HG03139 (cell line): ENCODE measurements around the gene PRICKLE1.
A peak's percentile ranks its signal among the peaks of the same experiment; 100 is the strongest.

ENCODE experiments used
- ATAC-seq: cut with Tn5 transposase; IDR thresholded peaks from one replicate; pipeline ENCODE4 v1.9.1; 2021; ENCODE audit not compliant: unreplicated experiment

Gene PRICKLE1

DNA sequence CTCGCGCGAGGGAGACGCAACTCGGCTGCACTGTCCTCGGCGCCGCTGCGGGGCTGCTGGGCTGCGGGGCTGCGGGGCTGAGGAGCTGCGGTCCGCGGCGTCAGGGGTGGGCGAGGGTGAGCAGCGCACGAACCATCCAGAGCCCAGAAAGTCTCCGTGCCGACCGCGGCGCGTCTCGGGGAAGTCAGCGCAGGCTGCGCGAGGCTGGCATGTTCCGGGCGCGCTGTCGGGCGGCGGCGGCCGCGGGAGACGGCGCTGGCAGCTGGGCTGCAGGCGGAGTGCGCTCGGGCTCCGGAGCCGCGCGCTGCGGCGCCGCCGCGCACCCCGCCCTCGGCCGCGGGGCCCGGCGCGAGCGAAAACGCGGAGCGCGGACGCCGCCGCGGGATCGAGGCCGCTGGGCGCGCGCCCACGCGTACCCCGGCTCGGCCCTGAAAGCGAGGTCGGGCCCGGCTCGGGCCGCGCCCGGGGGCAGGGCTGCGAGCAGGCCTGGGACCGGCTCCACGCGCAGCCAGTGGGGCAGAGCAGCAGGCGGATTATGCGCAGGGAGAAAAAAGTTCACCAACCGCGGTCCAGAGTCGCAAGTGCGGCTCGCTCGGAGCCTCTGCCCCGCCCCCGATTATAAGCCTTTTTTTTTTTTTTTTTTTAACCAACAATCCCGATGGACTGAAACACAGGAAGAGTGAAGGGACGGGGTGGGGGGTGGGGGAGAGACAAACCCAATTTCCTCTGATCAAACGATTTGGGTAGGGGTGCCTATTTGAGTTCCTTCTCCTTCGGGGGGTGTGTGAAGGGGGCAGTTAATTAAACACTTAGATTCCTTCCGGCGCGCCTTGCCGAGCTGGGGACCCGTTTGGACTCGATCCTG lies at the start of gene PRICKLE1:
Gene PRICKLE1, minus strand, starts transcription at position 282 of the 865 bp plus-strand sequence. CDS start 117,230 bp downstream, outside the sequence.
- ATAC-seq: peak; percentile 71

GRCh38 chr12:42638697-42639096 lies 49.2 kb upstream of the PRICKLE1 start:
- ATAC-seq: no peak

DNA sequence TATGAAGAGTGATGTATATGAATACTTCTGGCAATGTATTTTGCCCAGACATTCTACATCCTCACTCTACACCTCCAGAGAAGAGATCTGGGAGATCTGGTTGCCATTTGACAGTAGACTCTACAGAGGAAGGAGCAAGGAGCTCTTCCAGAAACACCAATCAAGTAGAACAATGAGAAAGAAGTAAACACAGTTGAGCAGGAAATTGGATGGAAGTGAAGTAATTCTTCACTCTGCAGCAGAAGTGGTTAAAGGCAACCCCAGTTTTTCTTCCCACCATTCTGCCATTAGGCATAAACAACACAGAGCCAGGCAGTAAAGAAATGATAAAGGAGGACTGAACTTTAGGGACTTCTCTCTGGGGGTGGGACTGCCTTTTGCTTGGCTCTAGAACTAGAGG lies 48.5 kb upstream of the PRICKLE1 start:
- no peak for ATAC-seq

DNA sequence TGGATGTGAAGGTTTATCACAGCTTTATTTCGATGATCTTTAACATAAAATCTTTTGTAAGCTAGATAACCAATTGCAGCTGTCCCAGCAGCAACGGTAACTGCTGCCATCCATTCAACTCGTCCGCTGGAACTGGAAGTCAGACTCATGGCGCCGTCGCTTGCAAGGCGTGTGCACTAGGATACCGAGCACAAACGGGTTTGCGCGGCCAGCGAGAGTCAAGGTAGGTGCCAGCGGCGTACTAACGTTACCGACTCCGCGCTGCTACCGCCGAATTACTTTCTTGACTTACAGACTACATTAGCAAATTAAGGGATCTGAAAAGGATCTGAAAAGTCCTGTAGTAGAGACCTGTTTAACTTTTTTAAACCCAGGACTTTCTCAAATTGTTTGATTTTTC lies 47.4 kb upstream of the PRICKLE1 start:
- ATAC-seq: no peak

DNA sequence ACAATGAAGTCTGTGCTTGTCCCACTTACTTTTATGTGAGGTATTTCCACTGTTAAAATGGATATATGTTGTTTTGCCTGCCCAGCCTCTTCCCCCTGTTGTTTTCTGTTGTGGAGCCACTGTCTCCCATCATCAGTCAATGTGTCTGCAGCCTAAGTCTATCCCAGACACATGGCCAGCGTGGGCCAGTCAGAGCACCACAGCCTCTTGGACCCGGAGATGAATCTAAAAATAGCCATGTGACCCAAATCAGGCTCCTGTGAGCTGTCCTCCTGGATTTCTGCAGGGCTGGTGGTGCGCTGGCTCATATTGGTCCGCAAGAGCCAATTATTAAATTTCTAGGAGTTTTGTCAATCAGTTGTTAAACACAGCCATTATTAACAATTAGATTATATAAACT lies 44.0 kb upstream of the PRICKLE1 start:
- ATAC-seq: no peak

GRCh38 chr12:42631513-42631912 lies 42.0 kb upstream of the PRICKLE1 start:
- no peak for ATAC-seq

- ATAC-seq: no peak
Measured at GRCh38 chr12:42630314-42630713, 40.8 kb upstream of the PRICKLE1 start.

DNA sequence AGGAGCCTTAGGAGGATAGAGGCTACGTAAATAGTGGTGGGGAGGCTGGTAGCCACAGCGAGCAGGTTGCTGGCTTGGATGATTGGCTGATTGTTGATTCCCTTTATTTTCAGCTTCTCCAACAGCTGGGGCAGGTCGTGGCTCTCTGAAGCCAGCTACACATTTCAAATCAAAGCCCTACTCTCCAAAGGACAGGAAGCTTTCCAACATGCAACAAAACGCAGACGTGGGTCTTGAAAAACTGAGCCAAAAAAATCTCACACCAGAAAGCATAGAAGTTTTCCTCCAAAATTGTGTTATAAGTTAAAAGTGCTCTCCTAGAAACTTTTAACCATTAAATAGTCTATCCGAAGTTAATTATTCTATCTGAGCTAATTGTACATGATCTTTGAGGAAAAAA lies 37.6 kb upstream of the PRICKLE1 start:
- ATAC-seq: no peak

- no peak for ATAC-seq
Measured at GRCh38 chr12:42625611-42626010, 36.1 kb upstream of the PRICKLE1 start.

GRCh38 chr12:42617622-42618021 lies 28.1 kb upstream of the PRICKLE1 start:
- ATAC-seq: no peak

DNA sequence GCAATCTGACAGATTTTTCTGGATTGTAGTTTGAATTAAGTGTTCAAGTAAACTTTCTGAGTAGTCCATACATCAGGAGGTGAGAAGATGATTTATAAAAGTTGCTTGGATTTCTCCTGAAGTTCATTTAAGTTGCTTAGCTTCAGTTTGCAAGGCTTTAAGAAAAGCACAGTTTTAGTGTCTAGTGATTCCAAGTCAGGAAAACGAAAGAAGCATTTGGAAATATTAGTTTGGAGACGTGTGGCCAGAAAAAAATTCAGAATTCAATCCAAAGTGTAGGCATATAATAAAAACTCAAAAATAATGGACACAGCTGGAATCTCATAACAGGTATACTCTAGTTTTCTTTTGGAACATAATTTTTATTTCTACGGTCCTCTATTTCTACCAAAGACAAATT lies 25.5 kb upstream of the PRICKLE1 start:
- ATAC-seq: no peak

- no peak for ATAC-seq
Measured at GRCh38 chr12:42612231-42612613, 22.7 kb upstream of the PRICKLE1 start.

DNA sequence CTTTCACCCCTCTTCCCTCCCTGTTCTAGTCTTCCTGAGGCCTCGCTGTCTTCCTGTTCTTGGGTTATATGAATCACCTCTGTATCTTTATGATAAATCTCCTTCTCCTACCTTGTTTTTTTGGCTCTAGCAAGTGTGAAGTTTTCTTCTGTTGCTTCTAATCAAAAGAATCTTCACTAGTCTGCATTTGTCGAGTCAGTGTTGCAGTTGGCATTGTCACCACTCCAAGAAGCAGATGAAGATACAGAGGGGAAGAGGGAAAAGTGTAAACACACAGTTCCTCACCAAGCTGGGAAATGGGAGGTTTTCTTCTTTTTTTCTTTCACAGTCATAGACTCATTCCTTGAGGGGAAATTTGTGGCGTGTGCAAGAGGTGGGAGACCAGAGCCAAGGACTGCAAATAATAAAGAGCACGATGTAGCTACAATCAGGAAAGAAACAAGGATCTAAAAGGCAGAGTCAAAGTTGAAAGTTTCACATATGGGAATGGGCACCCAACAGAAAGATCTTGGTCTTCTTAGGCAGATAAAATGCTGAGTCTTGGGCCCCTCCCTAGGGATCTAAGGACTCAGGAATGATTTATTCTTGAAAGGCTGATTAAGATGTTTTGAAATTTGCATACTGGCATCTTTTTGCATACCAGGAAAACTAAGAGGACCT lies 22.2 kb upstream of the PRICKLE1 start:
- ATAC-seq: no peak

DNA sequence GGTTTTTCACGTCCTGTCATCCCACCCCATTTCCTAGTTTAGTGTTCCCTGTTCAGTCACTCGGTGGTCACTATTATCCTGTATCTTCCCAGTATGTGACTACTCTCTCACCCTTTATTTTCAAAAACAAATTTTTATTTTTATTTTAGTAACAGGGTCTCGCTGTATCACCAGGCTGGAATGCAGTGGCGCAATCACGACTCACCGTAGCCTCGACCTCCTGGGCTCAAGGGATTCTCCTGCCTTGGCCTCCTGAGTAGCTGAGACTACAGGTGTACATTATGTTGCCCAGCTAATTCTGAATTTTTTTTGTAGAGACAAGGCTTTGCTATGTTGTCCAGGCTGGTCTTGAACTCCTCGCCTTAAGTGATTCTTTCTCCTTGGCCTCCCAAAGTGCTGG lies 20.1 kb upstream of the PRICKLE1 start:
- ATAC-seq: no peak

DNA sequence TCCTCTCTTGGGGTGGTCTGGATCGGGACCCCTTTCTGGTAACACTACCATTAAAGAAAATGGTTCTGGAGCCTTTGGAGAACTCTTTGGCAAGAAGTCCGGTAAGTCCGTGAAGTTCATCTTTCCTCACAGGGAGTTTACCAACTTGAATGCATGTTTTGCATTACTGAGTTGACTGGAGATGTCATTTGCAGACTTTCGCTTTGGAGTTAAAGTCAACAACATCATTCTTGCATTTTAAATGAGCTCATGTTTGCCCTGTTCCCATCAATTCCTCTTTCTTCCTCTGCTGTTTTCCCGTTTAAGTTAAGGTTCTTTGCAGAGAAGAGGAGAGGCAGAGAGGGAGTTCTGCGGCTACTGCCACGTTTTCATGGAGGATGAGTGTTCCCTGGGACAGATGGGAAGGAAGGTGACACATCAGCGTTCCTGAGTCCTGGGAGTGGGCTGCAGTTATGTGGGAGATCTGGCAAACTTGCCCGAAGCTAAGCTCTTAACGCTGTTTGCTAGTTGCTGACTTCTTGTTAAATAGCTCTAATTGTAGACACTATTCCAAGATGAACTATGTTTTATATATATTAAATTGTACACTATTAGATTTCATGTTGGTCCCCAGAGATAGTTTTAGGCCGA lies 18.8 kb upstream of the PRICKLE1 start:
- ATAC-seq: no peak

DNA sequence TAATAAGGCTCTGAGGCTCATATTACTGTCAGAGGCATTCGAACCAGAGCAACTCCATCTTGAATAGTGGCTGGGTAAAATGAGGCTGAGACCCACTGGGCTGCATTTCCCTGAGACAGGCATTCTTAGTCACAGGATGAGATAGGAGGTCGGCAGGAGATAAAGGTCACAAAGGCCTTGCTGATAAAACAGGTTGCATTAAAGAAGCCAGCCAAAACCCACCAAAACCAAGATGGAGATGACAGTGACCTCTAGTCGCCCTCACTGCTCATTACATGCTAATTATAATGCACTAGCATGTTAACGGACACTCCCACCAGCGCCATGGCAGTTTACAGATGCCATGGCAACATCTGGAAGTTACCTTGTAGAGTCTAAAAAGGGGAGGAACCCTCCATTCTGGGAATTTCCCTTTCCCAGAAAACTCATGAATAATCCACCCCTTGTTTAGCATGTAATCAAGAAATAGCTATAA lies 18.1 kb upstream of the PRICKLE1 start:
- no peak for ATAC-seq

DNA sequence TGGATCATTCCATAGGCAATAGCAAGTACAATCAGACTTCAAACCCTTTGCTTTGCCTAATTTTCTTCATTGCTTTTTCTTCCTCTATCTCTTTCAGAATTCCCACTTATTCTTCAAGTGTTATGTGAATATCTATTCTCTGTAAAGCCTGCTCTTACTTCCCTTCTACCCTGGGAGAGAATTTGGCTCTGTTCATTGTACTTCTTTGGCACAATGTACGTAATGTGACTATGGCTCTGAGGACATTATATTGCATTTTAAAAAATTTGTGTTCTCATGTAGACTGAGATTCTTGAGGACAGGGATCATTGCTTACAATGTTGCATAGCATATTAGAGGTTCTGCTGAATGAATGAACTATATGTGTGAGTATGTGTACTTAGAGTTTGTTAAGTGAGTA lies 16.9 kb upstream of the PRICKLE1 start:
- ATAC-seq: no peak

DNA sequence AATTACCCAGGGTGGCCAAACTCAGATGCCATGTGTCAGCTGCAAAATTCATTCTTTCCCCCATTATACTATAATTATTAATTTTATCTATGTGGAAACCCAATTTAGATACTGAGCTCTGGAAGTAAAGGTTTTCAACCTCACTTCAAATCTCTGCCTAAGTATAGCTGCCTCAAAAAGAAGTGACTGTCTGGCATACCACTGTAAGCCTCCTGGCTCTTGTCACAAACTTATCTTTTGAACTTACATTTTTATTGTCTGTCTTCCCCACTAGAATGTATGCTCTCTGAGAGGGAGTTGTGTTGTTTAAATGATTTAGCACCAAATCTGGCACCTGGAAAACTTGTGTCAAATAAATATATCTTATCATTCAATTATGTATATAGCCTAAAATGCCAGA lies 16.1 kb upstream of the PRICKLE1 start:
- ATAC-seq: no peak

DNA sequence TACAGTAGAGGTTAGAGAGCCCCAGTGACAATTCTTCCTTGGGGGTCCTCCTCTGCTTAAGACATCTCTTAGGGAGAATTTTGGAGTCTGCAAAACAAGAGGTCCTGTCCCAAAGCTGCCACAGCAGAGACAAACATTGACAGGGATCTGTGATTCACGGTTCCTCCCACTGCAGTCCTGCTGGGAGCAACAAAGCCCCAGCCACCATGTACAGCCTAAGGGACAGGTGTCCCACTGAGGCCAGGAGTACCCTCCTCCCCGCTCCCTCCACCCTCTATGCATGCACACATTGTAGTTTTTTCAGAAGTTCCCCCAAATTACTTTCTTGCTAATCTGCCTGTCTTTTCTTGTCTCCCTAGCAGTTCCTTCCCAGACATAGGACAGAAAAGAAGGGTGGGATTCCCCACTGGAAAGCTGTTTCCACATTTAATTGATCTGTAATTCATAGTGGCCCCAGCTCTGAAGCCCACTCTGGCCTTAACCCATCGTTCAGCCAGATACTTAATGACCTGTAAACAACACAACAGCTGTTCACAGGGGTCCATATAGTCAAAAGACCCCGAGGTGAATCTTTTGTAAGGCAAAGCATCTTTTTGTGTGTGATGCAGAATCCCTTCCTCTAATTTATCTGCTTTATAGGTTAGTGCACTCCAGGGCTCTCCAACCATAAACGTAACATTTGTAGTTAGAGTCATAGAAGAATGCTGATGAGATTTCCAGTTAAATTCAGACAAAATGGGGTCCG lies 13.9 kb upstream of the PRICKLE1 start:
- no peak for ATAC-seq

- no peak for ATAC-seq
Measured at GRCh38 chr12:42593874-42594273, 4.3 kb upstream of the PRICKLE1 start.

DNA sequence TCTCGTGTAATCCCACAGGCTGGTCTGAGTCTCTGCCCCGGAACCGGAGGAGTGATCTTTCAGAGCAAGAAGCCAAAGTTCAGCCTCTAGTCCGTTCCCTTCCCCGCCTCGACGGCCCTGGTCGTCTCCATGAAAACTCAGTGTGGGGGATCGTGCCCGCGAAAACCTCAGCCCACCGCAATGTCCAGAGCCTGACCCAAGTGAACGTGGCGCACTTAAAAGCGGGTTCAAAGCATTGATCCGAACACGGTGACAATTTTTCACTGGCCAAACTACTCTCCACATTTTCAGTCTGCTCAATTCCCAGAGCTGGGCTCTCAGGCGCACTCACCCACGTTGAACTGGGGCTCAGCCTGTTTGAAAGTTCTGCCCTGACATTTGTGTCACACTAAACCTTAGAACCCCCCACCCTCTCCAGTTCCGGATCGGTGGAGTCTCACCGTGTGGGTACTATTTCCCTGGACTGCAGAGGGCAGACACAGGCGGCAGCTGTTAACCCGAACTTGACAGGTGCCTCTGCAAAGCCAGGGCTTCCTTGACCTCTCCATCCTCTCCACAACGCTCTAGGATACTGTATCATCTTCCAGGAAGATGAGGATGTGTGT lies 886 bp upstream of the PRICKLE1 start:
- no peak for ATAC-seq
